Caco-2 (cell line): ENCODE results near the gene STARD10. TPM values are rescaled to one million over a fixed set of nuclear protein-coding genes. Genes with fewer than 3 reads are reported as not detected.
A peak's percentile ranks its signal among the peaks of the same experiment; 100 is the strongest.

ENCODE experiments used
- BruUV-seq: library from RNA; stranded (reverse); fragments of 400-500 nt; replicated peaks from 2 replicates; lab custom pipeline; 2021; lab: Mats Ljungman, UMichigan
- CTCF ChIA-PET: fragments of 300-600 bp; sonication (Branson Sonifier 250); formaldehyde crosslinking; loops from one replicate; lab custom pipeline; 2022; ENCODE audit warnings: antibody characterized with exemption; lab: Charles Lee
- POLR2A ChIA-PET: fragments of 300-600 bp; sonication (Branson Sonifier 250); formaldehyde crosslinking; loops from one replicate; lab custom pipeline; 2022; ENCODE audit warnings: antibody characterized with exemption; lab: Charles Lee
- DNase-seq, 2 experiments: peaks; one replicate each; pipeline versions ENCODE4 v3.0.0 to v3.0.0-alpha.2; 2020 to 2022
- H3K27me3 ChIP-seq: replicated peaks from 2 replicates; pipeline ENCODE4 v1.6.0; 2011; ENCODE audit warnings: low read length; ENCODE audit not compliant: control insufficient read depth, insufficient read depth
- H3K36me3 ChIP-seq: 2 replicates; pipeline ENCODE4 v1.5.1; 2011; ENCODE audit warnings: low read length; ENCODE audit not compliant: control insufficient read depth, insufficient read depth
- H3K4me1 ChIP-seq: fragments of 250-450 bp; sonication (Bioruptor Pico); 2 replicates; pipeline ENCODE4 v1.5.1; 2020; ENCODE audit warnings: mild to moderate bottlenecking
- H3K4me3 ChIP-seq: 2 replicates; pipeline ENCODE4 v1.5.1; 2011; ENCODE audit warnings: low read depth, mild to moderate bottlenecking, control low read depth, low read length
- H3K9me3 ChIP-seq: fragments of 250-450 bp; sonication (Bioruptor Pico); 2 replicates; pipeline ENCODE4 v1.5.1; 2020; ENCODE audit warnings: mild to moderate bottlenecking, moderate library complexity
- H3K27ac Mint-ChIP-seq: one replicate; pipeline ENCODE4 v1.8.0; 2022; ENCODE audit warnings: mixed read lengths; ENCODE audit not compliant: unreplicated experiment
- H3K27me3 Mint-ChIP-seq: one replicate; pipeline ENCODE4 v1.8.0; 2022; ENCODE audit warnings: mixed read lengths; ENCODE audit not compliant: insufficient read depth, unreplicated experiment
- H3K36me3 Mint-ChIP-seq: one replicate; pipeline ENCODE4 v1.8.0; 2022; ENCODE audit warnings: mild to moderate bottlenecking, mixed read lengths; ENCODE audit not compliant: insufficient read depth, unreplicated experiment
- H3K4me1 Mint-ChIP-seq: one replicate; pipeline ENCODE4 v1.8.0; 2022; ENCODE audit warnings: low read depth, mixed read lengths; ENCODE audit not compliant: unreplicated experiment
- H3K4me3 Mint-ChIP-seq: one replicate; pipeline ENCODE4 v1.8.0; 2022; ENCODE audit warnings: mild to moderate bottlenecking, moderate library complexity, mixed read lengths; ENCODE audit not compliant: unreplicated experiment
- H3K9me3 Mint-ChIP-seq: one replicate; pipeline ENCODE4 v1.8.0; 2022; ENCODE audit warnings: mixed read lengths; ENCODE audit not compliant: unreplicated experiment
- CTCF ChIP-seq, 2 experiments: fragments of 200-600 bp in 1 of 2; IDR thresholded peaks; 1 replicate in 1 of 2; 2 replicates in 1 of 2; pipeline versions ENCODE4 v1.5.1 to v1.8.0; 2011 to 2022; ENCODE audit warnings: antibody characterized with exemption in 1 of 2, control low read depth in 1 of 2, inconsistent platforms in 1 of 2, low read depth in 1 of 2, low read length in 1 of 2, mild to moderate bottlenecking in 1 of 2, moderate library complexity in 1 of 2; ENCODE audit not compliant: insufficient read depth in 1 of 2, severe bottlenecking in 1 of 2, unreplicated experiment in 1 of 2
- intact Hi-C: fragments of 100-400 bp; cut with micrococcal nuclease; formaldehyde crosslinking; loops from one replicate; pipeline ENCODE4 v1.10.0; 2022; ENCODE audit not compliant: unreplicated experiment
- total RNA-seq: library from RNA; stranded (reverse); gene quantifications from 2 replicates; pipeline ENCODE4 v1.2.3, GENCODE V29; 2022

STARD10 gene
- total RNA-seq, 1 experiment from 2014 or later = 492 TPM

GRCh38 chr11:72723508-72723907, 70.3 kb downstream of the STARD10 start:
- no peak for TF ChIP-seq CTCF (IDR thresholded peaks at IDR 0.05; ENCODE audit: insufficient read depth in 1 of 2, low read depth in 1 of 2, low read length in 1 of 2, severe bottlenecking in 1 of 2, unreplicated experiment in 1 of 2)
- Mint-ChIP-seq H3K27ac (no peak overlapping the region), H3K9me3 (no peaks in the 10 kb centered on the region), H3K27me3 (no peaks in the 10 kb centered on the region), H3K36me3 (no peaks in the 10 kb centered on the region), H3K4me1 (no peaks in the 10 kb centered on the region), H3K4me3 (no peak overlapping the region)
- Histone ChIP-seq H3K27me3 (no peaks in the 10 kb centered on the region), H3K4me1 (peaks cover 4% of the 10 kb centered on the region; the same call in 1 of the 2 replicates), H3K36me3 (peaks cover 1% of the 10 kb centered on the region; the same call in 1 of the 2 replicates), H3K9me3 (no peaks in the 10 kb centered on the region), H3K4me3 (no peak overlapping the region)
- BruUV-seq = no TSS peak
- no peak for DNase-seq
- ChIA-PET CTCF (interaction anchor here (1.0 to 1.1 kb wide), 2 partner anchors 98 to 99 kb away, joined by 3 read pairs; no protein-coding TSS in a partner anchor), POLR2A (no interaction called here)
- intact Hi-C loops = no loop called here

- BruUV-seq = no TSS peak
- Mint-ChIP-seq H3K4me1 (no peaks in the 10 kb centered on the region), H3K4me3 (no peak overlapping the region), H3K27me3 (no peaks in the 10 kb centered on the region), H3K9me3 (no peaks in the 10 kb centered on the region), H3K27ac (peak overlapping the region; percentile 41), H3K36me3 (no peaks in the 10 kb centered on the region)
- peaks cover 1% of the 10 kb centered on the region; the same call in 1 of the 2 replicates for H3K36me3 ChIP-seq
- no peak for TF ChIP-seq CTCF (IDR thresholded peaks at IDR 0.05; ENCODE audit: insufficient read depth in 1 of 2, low read depth in 1 of 2, low read length in 1 of 2, severe bottlenecking in 1 of 2, unreplicated experiment in 1 of 2)
- H3K4me3 ChIP-seq = no peak overlapping the region
- ChIA-PET POLR2A (no interaction called here), CTCF (interaction anchor here (0.6 to 1.1 kb wide), 2 partner anchors 46 to 101 kb away, joined by 3 to 6 read pairs; no protein-coding TSS in a partner anchor)
- peaks cover 4% of the 10 kb centered on the region; the same call in 1 of the 2 replicates for H3K4me1 ChIP-seq
- intact Hi-C loops = no loop called here
- DNase-seq = peak in 1 of 2 experiments; percentile 57
- no peaks in the 10 kb centered on the region for H3K27me3 ChIP-seq
- no peaks in the 10 kb centered on the region for H3K9me3 ChIP-seq
Observed at GRCh38 chr11:72722050-72722748, 71.6 kb downstream of the STARD10 start.

GRCh38 chr11:72721689-72722049, 72.2 kb downstream of the STARD10 start:
- no TSS peak for BruUV-seq
- no peak overlapping the region for H3K4me3 ChIP-seq
- ChIA-PET POLR2A (no interaction called here), CTCF (no interaction called here)
- intact Hi-C loops = no loop called here
- Mint-ChIP-seq H3K9me3 (no peaks in the 10 kb centered on the region), H3K4me1 (no peaks in the 10 kb centered on the region), H3K4me3 (no peak overlapping the region), H3K27me3 (no peaks in the 10 kb centered on the region), H3K27ac (peak overlapping the region; percentile 41), H3K36me3 (no peaks in the 10 kb centered on the region)
- peaks cover 1% of the 10 kb centered on the region; the same call in 1 of the 2 replicates for H3K36me3 ChIP-seq
- TF ChIP-seq CTCF (IDR thresholded peaks at IDR 0.05; ENCODE audit: insufficient read depth in 1 of 2, low read depth in 1 of 2, low read length in 1 of 2, severe bottlenecking in 1 of 2, unreplicated experiment in 1 of 2) = no peak
- DNase-seq = no peak
- no peaks in the 10 kb centered on the region for H3K27me3 ChIP-seq
- H3K9me3 ChIP-seq = no peaks in the 10 kb centered on the region
- peaks cover 4% of the 10 kb centered on the region; the same call in 1 of the 2 replicates for H3K4me1 ChIP-seq
